SK-N-SH (cell line): ENCODE data around the gene XRN1.

Source experiments
- CTCF ChIP-seq: fragments of 200-600 bp; sonication (generic); IDR thresholded peaks from 2 replicates; pipeline ENCODE4 v1.6.1; 2017; ENCODE audit warnings: antibody characterized with exemption, mild to moderate bottlenecking, moderate library complexity
- FOXJ3 ChIP-seq: sonication (generic); formaldehyde crosslinking; IDR thresholded peaks from 2 replicates; pipeline ENCODE4 v1.5.1; 2020; ENCODE audit warnings: mild to moderate bottlenecking, missing genetic modification reagents
- FOXM1 ChIP-seq: IDR thresholded peaks from 2 replicates; pipeline ENCODE4 v1.4.0; 2012; ENCODE audit warnings: low read depth, mild to moderate bottlenecking
- RFX5 ChIP-seq: IDR thresholded peaks from 2 replicates; pipeline ENCODE4 v1.6.1; 2012; ENCODE audit warnings: mild to moderate bottlenecking, improper control_type of control experiment, low read length
- TCF12 ChIP-seq: IDR thresholded peaks from 2 replicates; pipeline ENCODE4 v1.4.0; 2012
- TF ChIP-seq, protein P1 (sequence below): IDR thresholded peaks from 2 replicates; pipeline ENCODE4 v1.4.0; 2012; ENCODE audit warnings: low read depth
- TF ChIP-seq, protein P2 (sequence below): IDR thresholded peaks from 2 replicates; pipeline ENCODE4 v1.6.1; 2012; ENCODE audit warnings: mild to moderate bottlenecking, low read depth, low read length, moderate library complexity

DNA sequence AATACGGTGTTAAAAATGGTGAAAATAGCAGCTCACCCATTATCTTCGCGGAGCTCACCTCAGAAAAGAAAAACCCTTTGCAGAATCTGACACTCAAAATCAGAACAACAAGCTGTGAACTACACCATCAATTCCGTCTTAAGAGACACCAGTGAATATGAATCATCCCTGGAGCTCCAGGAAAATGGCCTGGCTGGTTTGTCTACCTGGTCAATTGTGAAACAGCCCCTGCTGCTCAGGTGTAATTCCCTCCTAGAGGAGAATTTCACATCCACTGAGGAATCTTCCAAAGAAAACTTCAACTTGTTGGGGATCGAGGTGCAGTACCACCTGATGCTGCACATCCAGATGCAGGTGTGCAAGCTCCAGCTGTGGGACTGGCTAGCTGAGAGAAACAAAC, 3.0 kb upstream of the XRN1 start:
- TF ChIP-seq, protein P1, sequence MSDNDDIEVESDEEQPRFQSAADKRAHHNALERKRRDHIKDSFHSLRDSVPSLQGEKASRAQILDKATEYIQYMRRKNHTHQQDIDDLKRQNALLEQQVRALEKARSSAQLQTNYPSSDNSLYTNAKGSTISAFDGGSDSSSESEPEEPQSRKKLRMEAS, result no peak
- TF ChIP-seq CTCF (no peak), RFX5 (no peak), TCF12 (no peak), FOXJ3 (CRISPR knock-in tag) (no peak), FOXM1 (no peak)
- TF ChIP-seq, protein P2, sequence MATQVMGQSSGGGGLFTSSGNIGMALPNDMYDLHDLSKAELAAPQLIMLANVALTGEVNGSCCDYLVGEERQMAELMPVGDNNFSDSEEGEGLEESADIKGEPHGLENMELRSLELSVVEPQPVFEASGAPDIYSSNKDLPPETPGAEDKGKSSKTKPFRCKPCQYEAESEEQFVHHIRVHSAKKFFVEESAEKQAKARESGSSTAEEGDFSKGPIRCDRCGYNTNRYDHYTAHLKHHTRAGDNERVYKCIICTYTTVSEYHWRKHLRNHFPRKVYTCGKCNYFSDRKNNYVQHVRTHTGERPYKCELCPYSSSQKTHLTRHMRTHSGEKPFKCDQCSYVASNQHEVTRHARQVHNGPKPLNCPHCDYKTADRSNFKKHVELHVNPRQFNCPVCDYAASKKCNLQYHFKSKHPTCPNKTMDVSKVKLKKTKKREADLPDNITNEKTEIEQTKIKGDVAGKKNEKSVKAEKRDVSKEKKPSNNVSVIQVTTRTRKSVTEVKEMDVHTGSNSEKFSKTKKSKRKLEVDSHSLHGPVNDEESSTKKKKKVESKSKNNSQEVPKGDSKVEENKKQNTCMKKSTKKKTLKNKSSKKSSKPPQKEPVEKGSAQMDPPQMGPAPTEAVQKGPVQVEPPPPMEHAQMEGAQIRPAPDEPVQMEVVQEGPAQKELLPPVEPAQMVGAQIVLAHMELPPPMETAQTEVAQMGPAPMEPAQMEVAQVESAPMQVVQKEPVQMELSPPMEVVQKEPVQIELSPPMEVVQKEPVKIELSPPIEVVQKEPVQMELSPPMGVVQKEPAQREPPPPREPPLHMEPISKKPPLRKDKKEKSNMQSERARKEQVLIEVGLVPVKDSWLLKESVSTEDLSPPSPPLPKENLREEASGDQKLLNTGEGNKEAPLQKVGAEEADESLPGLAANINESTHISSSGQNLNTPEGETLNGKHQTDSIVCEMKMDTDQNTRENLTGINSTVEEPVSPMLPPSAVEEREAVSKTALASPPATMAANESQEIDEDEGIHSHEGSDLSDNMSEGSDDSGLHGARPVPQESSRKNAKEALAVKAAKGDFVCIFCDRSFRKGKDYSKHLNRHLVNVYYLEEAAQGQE, result no peak
